Hematopoietic multipotent progenitor cell treated with erythropoietin and hydrocortisone succinate and interleukin-3 and kit ligand, for 17 days (in vitro differentiated cells): ENCODE data around the gene ZSWIM5.

Experiments used
- DNase-seq: peaks from one replicate; pipeline ENCODE4 v3.0.0-alpha.2; 2015; ENCODE audit warnings: low spot score

Gene ZSWIM5

DNA sequence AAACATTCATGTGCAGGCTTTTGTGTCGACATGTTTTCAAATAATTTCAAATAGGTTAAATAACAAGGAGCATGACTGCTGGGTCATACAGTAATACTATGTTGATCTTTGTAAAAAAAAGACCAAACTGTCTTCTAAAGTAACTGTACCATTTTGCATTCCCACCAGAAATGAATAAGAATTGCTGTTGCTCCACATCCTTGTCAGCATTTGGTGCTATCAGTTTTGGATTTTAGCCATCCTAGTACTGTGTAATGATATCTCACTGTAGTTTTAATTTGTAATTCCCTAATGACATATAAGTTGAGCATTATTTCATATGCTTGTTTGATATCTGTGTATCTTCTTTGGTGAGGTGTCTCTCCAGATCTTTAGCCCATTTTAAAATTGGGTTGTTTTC lies 182.7 kb downstream of the ZSWIM5 start:
- no peak for DNase-seq

DNA sequence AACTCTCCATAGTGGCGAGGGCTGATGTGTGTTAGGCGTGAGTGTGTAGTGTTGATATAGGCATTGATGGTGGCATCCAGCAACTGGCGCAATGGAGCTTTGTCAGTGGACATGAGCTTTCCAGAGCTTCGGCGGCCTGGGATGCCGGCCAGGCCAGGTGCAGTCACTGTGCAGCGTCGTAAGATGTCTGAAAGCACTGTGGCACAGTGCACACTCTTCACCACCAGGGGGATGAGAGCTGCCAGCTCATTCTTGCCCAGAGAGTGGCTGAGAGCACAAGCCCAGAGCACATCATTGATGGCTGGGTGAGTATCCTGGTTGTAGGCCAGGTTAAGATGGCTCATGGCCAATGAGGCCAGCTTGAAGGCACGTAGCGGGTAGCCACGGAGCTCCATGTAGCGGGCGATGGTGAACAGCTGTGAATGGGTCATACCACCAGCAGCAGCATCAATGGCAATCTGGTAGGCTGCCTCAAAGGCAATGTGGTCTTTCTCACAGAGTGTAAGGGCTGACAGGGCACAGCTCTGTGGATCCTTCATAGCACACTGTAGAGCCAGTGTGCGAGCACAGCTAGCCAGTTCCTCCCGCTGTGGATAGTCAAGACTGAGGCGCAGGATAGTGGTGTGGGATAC lies 187.7 kb downstream of the ZSWIM5 start:
- DNase-seq: peak; percentile 70

DNA sequence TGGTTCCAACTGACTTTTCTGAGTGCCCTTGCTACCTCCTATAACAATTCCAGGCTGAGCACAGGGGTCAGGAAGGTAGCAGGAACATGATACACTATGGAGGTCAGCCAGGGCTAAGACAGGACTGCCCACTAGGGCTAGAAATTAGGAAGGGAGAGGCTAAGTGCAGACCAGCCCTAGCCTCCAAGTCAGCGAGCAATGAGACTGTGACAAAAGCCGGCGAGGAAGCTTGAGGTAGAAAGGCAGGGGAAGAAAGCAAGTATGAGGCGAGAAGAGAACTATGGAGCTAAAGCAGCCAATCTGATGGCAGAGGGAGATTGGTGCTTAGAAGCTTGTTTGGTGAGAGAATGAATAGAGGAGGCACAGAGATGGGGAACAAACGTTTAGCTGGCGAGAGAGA lies 189.6 kb downstream of the ZSWIM5 start:
- no peak for DNase-seq

DNA sequence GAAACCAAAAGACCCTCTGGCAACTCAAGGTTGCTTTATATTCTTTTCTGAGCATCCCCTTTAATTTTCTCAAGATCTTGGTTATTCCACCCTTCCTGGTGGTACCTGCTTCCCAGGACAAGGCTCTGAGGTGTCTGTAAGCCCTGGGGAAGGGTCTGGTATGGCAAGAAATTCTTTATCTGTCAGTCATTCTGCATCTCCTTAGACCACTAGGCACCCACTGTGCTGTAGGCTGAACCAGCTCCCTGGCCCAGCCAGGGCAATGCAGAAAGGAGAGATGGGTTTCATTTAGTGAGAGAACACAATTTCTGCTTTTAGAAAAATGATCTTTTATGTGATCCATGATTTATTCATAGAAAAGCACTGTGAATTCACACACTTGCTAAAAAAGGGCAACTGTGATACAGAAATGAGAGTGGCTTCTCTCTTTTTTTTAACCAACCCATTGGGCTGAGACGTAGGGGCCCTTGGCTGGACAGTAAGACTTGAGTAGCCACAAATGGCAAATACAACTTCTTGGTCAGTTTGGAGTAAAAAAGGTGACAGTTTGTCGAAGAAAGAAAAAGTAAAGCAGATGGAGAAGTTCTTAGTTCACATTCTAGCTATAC lies 190.2 kb downstream of the ZSWIM5 start:
- DNase-seq: no peak

DNA sequence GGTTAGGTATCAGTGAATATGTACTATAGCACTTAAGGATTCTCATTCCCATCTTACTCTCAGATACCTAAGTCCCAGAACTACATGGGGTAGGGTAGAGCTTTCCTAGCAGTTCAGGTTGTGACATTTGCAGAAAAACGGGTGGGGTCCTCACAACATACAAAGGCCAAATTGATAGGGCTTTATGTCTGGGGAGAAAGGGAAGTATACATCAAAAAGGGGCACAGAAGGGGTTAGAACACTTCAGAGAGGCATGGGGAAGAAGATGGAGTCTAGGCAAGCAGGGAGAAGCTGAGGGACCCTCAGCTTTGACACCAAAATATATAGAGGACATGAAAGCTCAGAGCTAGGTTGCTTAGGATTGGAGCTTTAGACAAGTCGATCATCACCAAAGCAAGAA lies 190.7 kb downstream of the ZSWIM5 start:
- no peak for DNase-seq

DNA sequence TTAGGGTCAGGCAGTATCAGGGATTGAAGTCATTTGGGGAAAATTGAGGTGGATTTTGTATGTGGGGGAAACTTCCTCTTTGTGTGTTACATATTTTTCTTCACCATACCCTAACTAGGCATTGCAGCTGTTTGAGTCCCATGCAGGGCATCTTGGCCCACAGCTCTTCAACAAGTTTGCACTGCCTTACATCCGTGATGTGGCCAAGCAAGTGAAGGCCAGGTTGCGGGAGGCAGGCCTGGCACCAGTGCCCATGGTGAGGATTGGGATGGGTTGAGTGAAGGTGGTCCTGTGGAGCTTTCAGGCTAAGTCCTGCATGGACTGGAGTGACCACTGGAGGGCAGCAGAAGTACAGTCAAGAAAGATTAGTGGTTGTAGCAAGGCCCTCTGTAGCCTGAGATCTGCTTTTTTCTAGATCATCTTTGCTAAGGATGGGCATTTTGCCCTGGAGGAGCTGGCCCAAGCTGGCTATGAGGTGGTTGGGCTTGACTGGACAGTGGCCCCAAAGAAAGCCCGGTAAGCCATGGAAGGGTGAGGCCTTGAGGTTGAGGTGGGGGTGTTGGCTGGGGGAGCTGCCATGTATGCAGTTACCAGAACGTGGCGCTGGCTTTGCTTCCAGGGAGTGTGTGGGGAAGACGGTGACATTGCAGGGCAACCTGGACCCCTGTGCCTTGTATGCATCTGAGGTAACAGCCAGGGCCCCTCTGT lies 191.9 kb downstream of the ZSWIM5 start:
- peak; percentile 90 for DNase-seq

DNA sequence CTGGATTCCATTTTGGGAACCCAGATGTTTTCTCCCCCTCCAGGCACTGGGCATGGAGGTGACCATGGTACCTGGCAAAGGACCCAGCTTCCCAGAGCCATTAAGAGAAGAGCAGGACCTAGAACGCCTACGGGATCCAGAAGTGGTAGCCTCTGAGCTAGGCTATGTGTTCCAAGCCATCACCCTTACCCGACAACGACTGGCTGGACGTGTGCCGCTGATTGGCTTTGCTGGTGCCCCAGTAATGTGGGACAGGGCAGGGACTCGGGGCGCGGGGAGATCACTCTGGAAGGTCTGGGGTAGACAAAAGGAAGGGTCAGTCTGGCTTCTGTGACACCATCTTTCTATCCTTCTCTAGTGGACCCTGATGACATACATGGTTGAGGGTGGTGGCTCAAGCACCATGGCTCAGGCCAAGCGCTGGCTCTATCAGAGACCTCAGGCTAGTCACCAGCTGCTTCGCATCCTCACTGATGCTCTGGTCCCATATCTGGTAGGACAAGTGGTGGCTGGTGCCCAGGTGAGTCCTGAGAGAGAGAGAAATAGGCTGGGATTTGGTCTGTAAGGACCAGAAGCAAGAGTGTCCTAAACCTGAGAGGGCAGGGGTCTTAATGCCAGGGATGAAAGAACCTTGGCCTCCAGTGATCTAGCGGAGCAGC lies 192.7 kb downstream of the ZSWIM5 start:
- DNase-seq: peak; percentile 49

DNA sequence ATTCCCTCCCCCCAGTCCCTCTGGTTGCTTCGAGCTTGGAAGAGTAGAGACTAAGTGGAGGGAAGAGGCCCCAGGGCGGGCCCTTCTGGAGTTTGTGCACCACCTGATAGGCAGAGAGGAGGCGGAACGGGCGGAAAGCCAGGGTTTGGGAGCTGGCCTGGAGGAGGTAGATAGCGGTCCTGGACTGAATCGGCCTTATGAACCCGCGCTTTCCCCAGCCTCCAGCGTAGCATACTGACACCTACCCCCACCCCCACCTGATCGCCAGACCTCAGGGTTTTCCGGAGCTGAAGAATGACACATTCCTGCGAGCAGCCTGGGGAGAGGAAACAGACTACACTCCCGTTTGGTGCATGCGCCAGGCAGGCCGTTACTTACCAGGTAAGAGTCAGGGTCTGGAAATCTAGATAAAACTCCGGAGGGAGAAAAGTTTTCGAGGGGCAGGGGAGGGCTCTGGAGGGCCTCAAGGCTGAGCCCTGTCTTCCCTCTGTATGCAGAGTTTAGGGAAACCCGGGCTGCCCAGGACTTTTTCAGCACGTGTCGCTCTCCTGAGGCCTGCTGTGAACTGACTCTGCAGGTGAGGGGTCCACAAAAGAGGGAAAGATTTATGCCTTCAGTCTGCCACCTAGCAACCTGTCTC lies 193.6 kb downstream of the ZSWIM5 start:
- peak; percentile 95 for DNase-seq

DNA sequence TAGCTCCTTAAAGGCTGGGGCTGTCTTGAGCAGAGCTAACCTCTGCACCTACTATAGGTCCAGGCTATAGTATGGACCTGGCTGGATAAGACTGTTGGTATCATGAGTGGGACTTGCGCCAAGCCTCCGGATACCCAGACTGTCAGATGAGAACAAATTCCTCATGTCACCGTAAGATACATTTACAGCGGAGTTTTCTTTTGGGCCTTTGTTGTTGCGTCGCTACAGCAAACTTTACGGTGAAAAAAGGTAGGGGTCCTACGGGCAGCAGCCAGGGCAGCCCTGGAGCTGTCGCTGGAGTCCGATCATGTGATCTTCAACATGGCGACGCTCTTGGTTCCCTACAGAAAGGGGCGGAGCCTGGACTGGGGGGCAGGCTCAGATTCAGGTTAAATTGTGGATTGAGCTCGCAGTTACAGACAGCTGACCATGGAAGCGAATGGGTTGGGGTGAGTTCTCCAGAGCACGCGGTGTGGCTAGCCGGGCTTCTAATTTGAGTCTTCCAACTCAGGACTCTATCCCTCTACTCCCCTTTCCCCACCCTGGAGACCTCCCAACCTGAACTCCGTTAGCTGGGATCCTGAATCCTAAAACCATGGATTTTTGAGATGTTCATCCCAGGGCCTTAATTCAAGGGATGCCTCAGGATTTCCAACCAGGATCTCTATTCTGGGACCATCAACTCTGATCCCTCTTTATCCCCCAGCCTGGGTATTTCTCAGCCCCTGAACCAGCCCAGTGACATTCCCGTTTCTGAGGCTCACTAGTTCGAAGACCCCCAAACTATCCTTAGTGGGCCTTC lies 194.4 kb downstream of the ZSWIM5 start, which contains the start of gene UROD:
UROD (plus strand) TSS at position 418 of the 802 bp plus-strand sequence; CDS start at position 430, 12 bp downstream.
- DNase-seq: peak; percentile 97

DNA sequence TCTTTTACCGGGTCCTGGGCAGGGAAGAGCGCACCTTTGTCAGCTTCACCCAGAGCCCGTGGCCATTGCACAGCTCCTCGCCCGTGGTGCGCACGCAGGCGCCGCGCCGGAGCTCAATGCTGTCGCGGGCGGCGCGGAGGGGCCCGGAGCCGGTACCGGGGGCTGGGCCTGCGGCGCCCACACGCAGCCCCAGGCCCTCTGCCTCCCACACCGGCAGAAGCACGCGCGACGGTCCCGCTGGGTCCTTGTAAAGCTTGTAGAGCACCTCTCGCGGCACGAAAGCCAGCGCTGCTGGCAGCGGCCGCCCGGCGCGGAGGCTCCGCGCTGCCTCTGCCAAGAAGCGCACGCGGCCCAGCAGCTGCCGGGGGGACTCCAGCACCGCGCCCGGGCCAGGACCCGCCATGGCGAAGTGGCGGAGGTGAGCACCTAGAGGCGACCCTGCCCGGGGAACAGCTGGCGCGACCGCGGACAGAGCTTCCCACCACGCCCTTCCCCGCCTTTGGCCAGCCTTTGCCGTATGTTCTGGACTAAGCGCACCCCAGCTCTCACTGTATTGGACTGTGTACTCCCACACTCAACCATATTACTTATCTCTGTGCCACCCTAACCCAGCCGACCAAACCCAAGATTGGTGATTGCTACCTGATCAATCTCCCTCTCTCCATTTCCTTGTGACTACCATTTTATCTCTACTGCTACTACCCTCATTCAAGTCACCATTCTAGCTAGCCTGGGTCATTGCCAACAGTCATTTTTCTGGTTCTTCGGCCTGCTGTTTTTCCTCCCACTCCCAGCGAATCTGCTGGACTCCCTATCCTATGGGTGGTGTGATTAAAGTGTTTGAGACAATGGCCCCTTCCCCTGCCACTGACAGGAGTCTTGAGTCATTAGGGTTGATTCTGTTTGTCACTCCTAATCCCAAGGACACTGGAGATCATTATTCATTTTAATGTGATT lies 195.3 kb downstream of the ZSWIM5 start, which contains the start of gene HECTD3:
HECTD3 (minus strand) TSS at position 470 of the 957 bp plus-strand sequence; CDS start at position 403, 67 bp downstream.
- DNase-seq: peak; percentile 88

DNA sequence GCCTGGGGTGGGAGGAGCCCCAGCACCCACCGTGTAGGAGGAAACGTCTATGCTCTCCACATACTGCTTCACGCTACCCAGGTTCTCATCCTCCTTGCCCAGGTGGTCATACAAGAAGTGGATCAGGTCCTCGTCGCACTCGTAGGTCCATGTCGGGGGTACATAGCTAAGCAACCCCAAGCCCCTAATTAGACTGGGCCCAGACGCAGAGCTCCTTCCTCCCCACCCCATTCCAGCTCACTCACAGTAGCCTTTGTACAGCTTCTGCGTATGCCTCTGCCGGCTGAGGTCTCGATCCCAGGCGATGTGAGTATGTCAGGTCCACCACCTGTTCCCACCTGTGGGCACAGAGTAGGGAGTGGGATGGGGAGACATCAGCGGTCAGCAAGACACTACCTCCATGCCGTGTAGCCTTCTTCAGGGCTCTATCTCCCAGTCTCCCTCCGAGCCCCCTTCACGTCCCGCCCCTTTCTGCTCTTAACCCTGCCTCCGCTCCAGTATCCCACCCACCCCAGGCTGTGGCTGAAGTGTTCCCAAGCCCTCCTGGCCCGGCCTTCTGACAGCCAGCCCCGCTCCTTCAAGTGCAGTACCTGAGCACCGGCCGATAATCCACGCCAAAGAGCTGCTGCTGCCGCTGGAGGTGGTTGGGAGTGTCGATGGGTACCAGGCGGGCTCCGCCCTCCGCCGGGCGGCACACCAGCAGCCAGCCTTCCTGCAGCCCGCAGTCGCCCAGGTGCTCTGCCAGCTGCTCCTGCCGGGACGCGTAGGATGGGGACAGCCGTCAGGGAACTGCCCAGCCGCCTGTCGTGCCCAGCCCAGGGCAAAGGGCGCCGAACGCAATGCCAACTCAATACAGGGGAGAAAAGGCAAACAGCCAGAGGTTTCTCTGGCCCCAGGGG lies 196.2 kb downstream of the ZSWIM5 start:
- peak; percentile 64 for DNase-seq

DNA sequence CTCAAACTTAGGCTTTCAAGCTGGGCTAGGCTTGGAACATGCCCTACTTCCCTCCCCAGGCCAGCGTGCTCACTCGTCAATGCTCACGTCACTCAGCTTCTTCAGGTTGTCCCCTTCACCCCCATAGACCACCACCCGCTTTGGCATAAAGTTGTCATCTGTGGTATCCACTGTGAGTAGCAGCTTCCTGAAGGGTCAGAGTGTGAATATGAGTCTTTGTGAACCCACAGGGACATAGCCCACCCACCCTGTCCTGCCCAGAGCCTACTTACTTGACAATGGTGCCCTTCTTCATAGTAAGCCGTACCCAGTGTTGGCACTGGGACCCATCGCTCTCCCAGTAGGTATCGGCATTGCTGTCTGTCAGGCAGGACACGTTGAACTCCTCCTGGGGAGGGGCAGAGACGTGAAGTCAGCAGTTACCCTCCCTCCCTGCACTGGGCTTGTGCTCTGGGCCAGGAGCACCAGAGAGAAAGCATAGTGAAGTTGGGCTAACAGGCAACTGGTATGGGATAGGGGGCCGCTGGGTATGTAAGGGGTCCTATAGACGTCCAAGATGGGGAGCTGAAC lies 197.0 kb downstream of the ZSWIM5 start:
- no peak for DNase-seq

DNA sequence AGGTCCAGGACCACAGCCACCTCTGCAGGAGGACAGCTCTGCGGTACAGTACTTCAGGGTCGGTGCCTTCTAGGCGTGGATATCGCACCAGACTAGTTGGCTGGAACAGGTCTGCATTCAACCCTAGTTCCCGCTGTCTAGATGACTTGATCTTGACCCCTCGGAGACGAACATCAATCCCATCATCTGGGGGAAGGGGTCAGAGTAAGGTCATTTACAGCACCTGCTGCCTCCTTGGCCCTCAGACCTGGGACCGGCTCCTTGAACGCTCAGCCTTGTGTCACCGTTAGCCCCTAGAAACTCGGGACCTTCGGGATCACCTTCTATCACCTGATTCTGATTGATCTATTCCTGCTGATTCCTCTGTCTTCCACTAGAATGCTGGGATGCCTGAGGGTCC lies 197.9 kb downstream of the ZSWIM5 start:
- DNase-seq: no peak

DNA sequence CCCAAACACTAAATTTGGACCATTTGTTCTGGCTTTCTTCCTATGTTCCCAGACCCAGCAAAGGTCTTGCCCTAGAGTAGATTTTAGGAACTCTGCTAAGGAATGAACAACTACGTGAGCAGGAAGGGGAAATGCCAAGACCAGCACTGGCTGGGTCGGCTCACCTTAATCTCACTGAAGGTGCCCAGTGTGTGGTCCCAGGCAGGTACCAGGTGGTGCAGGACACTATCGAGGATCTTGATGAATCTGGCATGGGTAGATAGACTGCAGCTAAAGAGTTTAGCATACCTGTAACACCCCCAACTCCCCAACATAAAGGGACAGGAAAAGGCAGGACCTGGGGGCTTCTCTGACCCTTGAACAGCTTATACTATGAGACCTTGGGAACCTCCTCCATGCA lies 198.3 kb downstream of the ZSWIM5 start:
- no peak for DNase-seq

DNA sequence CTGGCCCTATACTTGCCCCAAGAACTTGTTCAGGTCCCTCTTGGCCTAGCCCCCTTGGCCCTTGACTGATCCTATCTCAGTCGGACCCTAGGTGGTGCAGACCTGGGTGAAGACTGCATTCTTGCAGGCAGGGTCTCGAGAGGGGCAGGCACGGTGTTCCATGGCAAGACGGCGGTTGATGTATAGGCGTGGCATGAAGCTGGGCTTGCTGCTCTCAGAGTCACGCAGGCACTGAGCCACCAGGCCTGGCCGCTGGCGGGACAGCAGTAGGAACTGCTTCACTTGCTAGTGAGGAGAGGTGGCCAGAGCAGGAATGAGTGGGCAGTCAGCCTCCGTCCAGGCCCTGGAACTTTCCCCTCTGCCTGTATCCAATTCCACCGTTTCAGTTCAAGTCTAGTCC lies 199.1 kb downstream of the ZSWIM5 start:
- no peak for DNase-seq

DNA sequence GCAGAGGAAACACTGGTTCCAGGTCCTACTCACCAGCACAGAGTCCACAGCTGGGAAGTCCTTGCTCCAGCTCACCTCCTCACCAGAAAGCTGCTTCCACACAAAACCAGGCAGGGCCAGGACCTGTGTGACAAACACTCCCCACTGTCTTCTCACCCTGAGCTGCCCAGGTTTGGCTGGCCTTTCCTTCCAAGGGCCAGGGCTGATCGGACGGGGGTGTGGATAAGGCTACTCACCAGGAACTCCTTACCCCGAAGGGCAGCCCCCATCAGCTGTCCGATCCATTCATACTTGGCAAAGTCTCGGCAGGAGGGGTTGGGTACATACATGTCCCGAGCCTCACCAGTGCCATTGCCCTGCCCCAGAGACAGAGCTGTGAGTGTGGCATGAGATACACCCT lies 200.6 kb downstream of the ZSWIM5 start:
- no peak for DNase-seq

DNA sequence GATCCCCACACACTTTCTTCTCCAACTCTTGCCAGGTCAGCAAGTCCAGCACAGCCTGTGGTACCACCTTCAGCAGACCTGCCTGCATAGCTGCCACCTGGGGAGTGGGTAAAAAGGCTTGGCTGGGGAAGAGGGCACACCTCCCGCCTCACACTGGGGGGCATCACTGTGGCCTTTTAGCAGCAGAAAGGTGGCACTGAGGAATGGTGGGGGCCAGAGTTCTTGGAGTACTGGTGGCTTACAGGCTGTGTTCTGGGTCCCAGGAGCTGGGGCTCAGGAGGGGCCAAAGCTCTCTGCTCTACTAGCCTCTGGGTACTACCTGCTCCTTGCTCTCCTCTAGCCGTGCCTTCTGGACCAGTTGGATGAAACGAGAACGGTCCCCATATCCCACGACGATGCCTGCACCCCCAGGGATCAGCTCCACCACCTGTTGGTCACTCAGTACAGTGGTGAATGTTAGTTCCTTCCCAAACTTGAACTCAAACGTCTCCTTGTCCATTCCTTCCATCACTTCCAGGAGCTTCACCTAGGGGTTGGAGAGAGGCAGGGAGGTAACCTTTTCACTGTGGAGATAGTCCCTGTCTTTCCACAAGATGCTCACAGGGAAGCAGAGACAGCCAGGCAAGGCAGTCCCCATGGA lies 202.0 kb downstream of the ZSWIM5 start:
- DNase-seq: no peak

DNA sequence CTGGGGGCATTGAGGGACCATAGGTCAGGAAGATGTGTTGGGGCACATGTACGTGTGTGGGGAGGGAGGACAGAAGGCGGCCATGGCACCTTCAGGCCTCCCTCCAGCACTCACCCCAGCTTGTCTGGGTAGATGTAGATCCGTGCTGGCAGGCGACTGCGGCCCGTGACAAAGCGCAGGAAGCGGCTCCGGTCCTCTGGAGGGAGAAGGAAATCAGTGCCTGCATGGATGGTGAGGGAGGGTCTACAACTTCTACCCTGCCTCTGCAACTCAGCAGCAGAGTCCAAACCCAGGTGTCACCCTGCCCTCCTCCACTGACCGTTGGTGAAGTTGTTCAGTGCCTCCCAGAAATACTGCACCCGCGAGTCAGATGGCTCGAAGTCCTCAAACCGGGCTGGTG lies 202.7 kb downstream of the ZSWIM5 start:
- DNase-seq: no peak
